Stimulated activated CD4-positive, alpha-beta T cell treated with anti-CD3 and anti-CD28 coated beads, TNF-alpha, amount 100 ng/mL, for 48 hours (primary cell): ENCODE results near the gene ARFGEF3.
A peak's percentile ranks its signal among the peaks of the same experiment; 100 is the strongest.
"Not testable (repeated sequence)": the region's sequence is repeated elsewhere in the genome, so short reads cannot be mapped to it uniquely, and the experiment has no call there.

Source experiments
- DNase-seq, 3 donors: peaks; one replicate each; pipeline ENCODE4 v3.0.0-alpha.2; 2020; ENCODE audit warnings: low read depth in 3 of 3

The ARFGEF3 gene

DNA sequence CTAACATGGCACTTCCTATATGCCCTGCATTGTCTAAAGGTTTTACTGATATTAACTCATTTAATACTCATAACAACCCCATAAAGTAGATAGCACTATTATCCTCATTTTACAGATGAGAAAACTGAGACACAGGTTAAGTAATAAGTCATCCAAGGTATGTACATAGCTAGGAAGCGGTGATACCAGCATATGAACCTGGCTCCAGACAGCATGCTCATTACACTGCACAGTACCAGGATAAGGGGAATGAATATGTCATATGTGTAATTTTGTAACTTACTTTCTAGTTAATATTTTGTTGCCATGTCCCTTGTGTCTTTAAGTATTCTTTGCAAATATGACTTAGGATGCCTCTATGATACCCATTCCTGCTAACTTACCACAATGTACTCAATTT lies 109.7 kb downstream of the ARFGEF3 start:
- DNase-seq, result no peak

DNA sequence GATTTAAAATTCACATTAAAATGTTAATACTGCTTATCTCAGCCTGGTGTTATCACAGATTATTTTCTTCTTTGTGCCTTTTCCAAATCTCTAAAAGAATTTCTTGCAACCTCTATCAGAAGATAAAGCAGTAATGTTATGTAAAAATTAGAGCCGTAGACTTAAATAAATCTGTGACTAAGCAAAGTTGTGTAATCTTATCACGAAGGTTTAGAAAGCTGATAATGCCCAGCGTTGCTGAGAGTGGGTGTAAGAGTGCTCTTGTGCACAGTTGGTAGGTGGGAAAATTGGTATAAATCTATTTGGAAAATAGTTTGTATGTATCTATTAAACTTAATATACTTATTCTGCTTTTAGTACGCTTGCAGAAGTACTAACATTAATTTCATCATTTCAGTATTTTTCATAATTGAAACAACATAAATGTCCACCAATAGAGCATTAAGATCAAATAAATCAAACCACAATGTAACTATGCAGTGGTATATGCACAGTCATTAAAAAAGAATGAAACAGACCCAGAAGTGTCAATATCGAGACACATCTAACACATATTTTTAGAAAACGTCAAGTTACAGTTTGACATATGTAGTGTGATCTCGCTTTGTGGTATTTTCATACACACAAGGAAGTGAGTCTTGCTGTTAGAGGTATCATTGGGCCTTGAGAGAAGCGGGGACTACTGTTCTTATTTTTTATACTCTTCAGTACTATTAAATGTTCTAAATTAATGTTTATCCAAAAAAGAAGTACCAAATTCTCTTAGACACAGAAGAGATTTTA lies 111.0 kb downstream of the ARFGEF3 start:
- no peak for DNase-seq

DNA sequence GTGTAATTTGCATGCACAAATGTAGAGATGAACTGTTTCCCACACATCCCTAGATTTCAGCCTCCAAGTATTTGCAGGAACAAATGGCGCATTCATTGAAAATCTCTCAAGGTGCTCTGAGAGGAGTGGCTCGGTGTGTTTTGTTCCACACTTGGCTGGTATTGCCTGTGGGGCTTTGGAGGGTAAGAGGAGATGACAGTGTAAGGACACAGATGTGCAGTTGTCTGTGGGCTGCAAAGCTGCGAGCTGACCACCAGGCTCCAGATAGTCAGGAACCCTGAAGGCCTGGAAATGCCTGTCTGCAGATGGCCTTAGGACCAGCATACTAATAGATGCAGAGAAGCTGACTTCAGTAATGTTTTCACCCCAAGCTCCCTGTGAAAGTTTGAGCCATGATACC lies 114.2 kb downstream of the ARFGEF3 start:
- no peak for DNase-seq

DNA sequence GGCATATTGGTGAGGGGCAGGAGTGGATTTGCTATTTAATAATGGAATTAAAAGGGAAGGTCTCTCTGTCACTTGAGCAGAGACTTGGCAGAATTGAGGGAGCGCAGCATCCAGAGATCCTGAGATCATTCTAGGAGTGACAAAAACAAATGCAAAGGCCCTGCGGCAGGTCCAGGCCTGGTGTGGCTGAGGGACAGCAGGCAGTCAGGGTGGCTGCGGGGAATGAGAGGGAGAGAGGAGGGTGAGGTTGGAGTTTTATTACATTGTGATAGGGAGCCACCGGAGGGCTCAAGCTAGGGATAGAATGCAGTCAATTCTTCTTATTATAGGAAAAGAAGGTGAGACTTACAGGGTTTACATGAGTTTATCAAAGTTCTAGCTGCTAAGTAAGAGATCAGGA lies 116.1 kb downstream of the ARFGEF3 start:
- no peak for DNase-seq

DNA sequence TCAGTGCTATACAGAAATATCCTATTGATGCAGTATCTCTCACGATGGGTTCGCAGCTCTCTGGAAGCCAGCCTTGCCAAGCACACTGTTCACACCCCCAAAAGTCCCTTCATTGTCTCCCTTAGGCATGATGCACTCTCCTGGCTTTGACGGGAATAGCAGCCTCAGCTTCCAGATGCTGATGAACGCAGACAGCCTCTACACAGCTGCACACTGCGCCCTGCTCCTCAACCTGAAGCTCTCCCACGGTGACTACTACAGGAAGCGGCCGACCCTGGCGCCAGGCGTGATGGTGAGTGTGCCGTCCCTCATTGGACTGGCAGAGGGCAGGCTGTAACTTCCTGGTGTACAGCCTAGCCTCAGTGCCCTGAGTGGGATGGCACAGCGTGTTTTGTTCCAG lies 116.6 kb downstream of the ARFGEF3 start:
- no peak for DNase-seq

DNA sequence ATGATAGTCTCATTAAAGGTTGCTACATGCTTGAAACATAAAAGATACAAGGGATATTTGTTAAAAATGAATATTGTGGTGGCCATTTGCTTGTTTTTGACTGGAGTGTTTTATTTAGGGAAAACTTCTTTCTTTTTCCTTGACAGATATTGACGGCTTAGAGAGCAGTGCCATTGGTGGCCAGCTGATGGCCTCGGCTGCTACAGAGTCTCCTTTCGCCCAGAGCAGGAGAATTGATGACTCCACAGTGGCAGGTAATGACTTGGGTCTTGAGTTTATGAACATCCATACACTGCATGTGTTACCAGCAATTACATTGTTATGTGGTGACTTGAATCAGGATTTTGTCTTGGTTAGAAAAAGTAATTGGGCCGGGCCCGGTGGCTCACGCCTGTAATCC lies 124.1 kb downstream of the ARFGEF3 start:
- no peak for DNase-seq

DNA sequence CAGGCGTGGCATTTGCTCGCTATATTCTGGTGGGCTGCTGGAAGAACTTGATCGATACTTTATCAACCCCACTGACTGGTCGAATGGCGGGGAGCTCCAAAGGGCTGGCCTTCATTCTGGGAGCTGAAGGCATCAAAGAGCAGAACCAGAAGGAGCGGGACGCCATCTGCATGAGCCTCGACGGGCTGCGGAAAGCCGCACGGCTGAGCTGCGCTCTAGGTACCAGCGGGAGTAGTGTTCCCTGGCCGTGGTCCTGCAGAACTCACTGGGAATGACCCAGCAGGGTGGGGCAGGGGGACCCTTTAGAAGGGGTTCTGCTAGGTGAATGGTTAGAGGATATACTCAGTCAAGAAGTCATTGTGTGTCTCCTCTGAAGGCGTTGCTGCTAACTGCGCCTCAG lies 125.0 kb downstream of the ARFGEF3 start:
- DNase-seq, result no peak

DNA sequence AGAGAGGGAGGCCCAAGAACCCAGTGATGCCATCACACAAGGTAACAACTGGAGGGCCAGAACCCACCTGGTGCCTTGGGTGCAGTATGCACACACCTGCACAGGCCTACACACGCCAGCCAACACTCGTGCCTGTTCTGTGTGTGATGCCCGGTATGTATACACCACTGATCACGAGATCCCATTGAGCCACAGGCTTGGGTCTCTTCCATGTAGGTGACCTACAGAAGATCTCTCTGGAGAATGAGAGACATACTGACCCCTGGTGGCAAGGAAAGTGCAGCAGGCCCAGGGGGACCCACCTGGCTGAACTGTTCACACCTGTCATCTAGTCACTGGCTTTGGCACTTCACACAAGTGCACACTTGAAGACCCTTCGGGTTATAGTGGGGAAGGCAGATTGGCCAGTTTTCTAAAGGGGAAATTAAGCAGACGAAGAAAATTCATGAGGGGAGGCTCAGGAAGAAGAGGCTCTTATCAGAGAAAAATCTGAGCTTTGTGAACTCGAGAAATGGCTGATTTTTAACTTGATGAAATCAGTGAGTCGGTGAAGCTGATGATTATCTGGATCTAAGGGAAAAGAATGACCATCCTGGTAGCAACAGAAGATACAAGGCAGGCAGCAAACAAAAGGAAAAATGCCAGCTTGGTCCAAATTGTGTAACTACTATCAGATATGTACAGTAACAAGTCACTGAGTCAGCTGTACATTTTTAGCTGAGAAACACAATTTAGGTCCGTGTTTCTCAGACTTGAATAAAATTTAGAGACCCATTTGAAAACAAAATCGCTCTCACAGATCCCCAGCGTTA lies 125.6 kb downstream of the ARFGEF3 start:
- DNase-seq, result peak in 1 of 3 donors; percentile 35

DNA sequence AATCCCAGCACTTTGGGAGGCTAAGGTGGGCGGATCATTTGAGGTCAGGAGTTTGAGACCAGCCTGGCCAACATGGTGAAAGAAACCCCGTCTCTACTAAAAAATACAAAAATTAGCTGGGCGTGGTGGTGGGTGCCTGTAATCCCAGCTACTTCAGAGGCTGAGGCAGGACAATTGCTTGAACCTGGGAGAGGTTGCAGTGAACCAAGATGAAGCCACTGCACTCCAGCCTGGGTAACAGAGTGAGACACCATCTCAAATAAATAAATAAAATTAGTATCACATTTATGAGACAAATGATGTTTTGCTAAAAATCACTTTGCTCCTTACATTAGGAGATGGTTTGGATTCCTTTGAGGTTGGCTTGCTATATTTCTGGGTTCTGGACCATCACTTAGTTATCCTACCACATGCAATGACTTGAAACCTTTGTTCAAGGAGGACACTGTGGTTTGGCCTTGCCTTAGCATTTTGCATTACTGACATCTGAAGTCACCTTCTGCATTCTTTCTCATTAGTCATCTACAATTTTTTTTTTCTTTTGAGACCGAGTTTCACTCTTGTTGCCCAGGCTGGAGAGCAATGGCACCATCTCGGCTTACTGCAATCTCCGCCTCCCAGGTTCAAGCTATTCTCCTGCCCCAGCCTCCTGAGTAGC lies 126.8 kb downstream of the ARFGEF3 start:
- DNase-seq, result not testable (repeated sequence)

DNA sequence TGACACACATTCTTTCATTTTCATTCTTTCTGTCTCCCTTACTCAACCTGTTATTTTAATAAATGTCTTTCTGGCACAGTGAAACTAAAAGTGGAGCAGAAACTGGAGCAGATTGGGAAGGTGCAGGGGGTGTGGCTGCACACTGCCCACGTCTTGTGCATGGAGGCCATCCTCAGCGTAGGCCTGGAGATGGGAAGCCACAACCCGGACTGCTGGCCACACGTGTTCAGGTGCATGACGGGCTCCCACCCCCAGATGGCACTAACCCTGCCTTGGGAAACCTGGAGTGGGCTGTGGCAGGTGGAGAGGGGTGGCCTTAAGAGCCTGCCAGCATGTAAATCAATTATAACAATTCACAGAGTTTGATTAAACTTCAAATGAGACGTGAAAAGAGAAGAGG lies 128.0 kb downstream of the ARFGEF3 start:
- DNase-seq, result no peak

DNA sequence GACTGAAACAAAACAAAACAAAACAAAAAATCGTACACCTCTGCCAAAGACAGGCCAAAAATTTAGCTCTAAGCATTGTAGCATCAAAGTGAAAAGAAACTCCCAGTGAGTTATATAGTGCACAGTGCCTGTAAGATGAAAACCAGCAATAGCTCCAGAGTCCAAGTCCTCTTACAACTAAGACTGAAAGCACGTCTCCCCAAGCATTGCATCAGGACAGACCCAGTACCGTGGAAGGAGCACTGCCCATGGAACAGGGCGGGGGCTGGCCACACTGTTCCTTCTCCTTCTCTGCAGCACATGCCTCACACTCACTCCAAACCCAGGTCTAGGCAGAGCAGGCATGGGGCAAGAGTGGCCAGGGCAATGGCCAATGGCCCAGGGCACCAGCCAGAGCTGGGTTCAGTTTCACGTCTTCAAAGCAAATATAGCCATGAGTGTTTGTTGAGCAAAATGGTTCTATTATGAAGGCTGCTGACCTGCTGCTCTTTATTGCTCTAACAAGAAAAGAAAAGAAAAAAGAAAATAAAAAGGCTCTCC lies 128.8 kb downstream of the ARFGEF3 start:
- no peak for DNase-seq

DNA sequence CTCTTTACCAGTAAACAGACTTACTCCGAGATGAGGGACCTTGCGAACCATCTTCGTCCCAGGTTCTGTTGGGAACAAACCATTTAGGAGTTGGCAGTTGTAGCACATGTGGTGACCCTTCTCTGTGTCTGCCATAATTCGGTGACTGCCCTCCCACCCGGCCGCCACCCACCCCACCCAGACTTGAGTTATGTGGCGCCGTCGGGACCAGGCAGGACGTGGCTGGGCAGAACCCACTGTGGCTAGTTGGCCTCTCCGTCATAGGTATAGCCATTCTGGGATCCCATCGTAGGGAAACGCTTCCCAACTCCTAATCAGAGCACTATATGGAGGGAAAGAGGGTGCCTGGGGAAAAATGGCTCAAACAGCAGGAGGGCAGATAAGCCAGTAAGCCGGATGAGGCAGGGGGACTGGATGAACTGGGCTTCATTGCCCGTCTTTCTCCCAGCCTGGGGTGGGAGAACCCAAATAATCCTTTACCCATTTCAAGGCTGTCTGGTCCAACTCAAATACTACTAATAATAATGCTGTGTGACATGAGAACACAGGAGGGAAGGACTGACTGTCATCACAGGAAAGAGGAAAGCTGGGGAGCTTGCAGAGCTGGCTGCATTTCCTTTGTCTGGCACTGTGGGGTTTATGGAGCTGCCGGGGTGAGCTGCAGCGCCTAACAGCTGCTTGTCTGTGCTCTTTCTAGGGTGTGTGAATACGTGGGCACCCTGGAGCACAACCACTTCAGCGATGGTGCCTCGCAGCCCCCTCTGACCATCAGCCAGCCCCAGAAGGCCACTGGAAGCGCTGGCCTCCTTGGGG lies 129.5 kb downstream of the ARFGEF3 start:
- no peak for DNase-seq

DNA sequence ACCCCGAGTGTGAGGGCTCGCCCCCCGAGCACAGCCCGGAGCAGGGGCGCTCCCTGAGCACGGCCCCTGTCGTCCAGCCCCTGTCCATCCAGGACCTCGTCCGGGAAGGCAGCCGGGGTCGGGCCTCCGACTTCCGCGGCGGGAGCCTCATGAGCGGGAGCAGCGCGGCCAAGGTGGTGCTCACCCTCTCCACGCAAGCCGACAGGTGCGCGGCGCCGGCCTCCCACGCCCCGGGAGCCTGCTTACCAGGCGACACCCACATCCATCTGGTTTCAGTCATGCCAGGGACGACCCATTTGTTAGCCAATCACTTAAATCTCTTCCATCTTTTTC lies 130.1 kb downstream of the ARFGEF3 start:
- DNase-seq, result no peak

DNA sequence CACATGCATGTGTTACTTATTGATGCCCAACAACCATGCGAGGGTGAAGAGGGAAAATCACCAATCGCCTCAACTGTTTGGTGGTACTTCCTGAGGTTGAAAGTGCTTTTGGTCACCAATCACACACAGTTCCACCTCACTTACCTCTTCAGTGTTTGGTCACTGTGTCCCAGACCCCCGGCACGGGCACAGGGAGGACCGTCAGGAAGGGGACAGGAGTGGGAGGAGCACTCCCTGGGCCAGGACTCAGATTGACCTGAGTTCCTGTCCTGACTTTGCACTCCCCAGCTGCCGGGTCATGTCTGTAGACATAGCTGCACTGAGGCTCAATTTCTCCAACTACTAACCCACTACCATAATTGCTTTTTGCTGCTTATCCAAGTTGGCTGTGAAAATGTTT lies 130.7 kb downstream of the ARFGEF3 start:
- DNase-seq, result no peak

DNA sequence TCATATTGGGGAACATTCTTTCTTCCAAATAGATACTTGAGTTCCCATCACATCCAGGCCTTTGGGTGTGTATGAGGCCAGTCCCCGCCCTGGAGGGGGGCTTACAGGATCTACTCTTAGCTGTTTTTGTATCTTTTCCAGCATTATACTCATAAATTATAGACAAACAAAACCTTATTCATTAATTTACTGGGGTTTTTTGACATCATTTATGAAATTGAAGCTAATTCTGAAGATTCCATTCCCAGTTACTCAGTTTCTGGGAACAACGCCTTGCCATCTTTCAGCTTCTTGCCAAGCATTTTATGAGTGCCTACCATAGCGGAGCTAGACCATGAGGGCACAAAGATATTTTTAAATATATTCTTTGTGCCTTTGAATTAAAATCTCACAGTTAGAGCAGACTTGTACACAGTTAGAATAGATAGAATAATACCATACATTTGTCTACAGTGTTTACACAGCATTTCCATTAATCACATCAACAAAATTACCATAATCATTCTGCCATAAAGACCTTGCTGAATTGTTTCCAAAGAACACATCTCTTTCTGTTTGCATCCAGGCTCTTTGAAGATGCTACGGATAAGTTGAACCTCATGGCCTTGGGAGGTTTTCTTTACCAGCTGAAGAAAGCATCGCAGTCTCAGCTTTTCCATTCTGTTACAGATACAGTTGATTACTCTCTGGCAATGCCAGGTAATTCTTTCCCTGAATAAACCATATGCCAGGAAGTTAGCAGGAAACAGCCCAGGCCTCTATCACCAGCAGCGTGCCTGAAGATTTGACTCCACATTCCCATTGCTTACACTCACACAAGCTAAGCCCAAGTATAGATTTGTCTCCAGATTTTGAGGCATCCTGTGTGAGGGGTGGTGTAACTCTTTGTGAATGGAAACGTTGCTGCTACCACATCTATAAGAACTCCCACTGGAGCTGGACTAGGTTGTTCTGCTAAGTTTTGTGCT lies 132.0 kb downstream of the ARFGEF3 start:
- DNase-seq, result no peak

DNA sequence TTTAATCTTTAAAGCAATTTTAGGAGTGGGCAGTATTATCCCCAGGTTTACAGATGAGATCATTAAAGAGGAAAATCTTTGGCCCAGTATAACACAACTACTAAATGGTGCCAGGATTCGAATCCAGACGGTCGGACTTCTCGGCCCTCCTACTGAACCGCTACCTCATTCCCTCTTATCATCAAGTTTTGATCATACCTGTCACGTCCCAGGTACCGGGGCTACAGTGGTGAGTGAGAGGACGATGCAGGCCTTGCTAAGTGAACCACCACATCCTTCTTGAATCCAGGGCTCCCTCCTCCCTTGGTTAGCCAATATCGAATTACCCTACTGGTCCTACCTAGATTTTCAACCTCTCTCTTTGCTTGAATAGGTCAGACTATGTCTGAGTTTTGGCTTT lies 134.6 kb downstream of the ARFGEF3 start:
- no peak for DNase-seq

DNA sequence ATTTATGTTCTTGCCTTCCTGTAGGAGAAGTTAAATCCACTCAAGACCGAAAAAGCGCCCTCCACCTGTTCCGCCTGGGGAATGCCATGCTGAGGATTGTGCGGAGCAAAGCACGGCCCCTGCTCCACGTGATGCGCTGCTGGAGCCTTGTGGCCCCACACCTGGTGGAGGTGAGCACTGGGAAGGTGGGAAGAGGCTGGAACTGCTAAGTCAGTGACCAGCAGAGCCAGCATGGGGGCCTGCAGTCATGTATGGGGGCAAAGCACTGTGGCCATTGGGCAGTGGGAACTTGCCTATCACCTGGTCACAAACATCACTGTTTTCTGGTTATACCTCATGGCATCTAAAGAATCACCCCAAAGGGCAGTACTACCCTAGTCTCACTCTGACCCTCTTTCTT lies 135.0 kb downstream of the ARFGEF3 start:
- no peak for DNase-seq

DNA sequence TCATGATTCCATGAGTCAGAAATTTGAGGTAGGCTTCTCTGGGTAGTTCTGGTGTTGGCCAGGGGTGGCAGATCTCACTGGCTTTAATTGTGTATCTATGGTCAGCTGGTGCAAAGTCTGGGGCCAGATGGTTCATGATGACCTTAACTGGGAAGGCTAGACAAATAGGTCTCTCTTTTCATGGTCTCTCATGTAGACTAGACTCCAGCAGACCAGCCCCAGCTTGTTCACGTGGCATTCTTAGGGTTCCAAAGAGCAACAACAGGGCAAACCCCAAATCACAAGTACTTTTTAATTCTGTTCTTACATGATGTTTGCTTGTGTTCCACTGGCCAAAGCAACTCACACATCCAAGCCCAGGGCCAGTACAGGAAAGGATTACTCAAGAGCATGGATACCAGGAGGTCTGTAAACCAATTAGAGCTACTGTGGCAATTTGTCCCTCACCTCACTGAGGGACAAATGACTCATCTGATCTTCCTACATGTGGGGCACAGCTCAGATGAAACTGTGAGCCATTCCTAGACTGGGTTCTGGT lies 136.1 kb downstream of the ARFGEF3 start:
- DNase-seq, result no peak

DNA sequence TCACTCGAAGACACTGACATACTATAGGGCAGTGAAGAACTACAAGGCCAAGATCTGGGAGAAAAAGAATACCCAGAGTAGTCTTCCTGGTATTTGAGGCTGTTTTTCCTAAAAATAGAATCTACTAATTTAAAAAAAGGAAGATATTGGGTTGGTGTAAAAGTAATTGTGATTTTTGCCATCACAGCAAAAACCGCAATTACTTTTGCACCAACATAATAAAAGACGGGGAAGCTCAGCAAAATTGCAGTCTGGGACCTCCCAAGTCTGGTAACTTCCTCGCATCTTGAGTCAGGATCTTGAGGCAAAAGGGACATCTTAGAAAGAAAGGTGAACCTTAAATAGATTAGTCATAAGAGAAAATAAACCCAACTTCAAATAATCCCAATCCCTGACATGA lies 138.7 kb downstream of the ARFGEF3 start:
- no peak for DNase-seq

DNA sequence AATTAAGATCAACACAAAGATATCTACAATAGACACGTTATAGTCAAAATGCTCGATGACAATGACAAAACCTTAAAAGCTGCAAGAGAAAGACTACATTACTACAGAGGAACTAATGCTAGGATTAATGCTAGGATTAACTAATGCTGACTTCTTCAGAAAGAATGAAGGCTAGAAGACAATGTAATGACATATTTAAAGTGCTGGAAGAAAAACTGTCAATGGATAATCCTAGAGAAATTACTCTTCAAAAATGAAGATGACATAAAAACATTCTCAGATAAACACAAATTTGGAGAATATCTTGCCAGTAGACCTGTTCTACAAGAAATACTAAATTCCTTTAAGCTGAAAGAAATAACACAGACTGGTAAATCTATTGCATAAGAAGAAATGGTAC lies 140.8 kb downstream of the ARFGEF3 start:
- DNase-seq, result no peak
